Thyroid gland (tissue), 4 donors: Measurements from ENCODE around the gene NRG3.

Experiments used
- CTCF ChIP-seq, 6 experiments: fragments of 200-600 bp in 3 of 6; fragments of 450-650 bp in 3 of 6; sonication (generic) in 3 of 6; IDR thresholded peaks; one replicate each; pipeline ENCODE4 v1.5.1; 2016 to 2019; ENCODE audit warnings: antibody characterized with exemption in 6 of 6, mild to moderate bottlenecking in 2 of 6, inconsistent platforms in 1 of 6, moderate library complexity in 1 of 6
- POLR2A ChIP-seq, 2 donors: fragments of 450-650 bp; IDR thresholded peaks; one replicate each; pipeline ENCODE4 v1.6.1; 2017; ENCODE audit warnings: antibody characterized with exemption in 2 of 2, mild to moderate bottlenecking in 2 of 2, moderate library complexity in 1 of 2

- TF ChIP-seq CTCF (IDR thresholded peaks at IDR 0.05) (no peak), POLR2A (IDR thresholded peaks at IDR 0.05) (no peak)
These were observed 602.8 kb downstream of the NRG3 start for GRCh38 chr10:82477776-82478175.
